Measurements from ENCODE around the gene MAP1S.
A peak's percentile ranks its signal among the peaks of the same experiment; 100 is the strongest.

Gene MAP1S

GRCh38 chr19:17684256-17684655, 35.0 kb upstream of the MAP1S start:
- TF ChIP-seq CTCF (conservative IDR thresholded peaks at IDR 0.05; ENCODE audit: control insufficient read depth, insufficient read depth, low read depth, low read length), result no peak
- no peak for DNase-seq (ENCODE audit: low read depth)
- H3K4me3 ChIP-seq (ENCODE audit: control insufficient read depth, low read depth, low read length), result no peak overlapping the region

DNA sequence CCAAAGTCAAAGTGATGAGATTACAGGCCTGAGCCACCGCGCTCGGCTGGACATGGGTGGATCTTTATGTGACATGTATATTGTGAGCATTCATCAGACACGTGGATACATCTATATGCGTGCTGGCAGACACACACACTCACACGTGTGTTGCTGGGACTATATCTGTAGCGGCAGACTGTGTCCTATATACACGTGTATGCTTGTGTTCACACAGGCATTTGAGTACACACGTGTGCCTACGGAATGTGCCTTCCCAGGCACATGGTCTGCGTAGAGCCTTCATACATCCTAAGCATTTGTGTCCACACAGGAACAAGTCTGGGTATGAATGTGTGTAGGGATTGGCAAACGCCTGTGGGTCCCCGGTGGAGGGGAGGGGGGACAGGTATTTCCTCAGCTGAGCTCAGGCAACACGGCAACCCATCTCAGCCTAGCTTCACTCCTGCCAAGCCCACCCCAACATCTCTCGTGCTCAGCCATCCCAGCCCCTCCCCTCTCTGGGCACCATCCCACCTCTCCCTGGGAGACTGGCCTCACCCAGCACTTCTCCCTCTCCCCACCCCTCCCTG, 33.7 kb upstream of the MAP1S start:
- no peak overlapping the region for H3K4me3 ChIP-seq (ENCODE audit: control insufficient read depth, low read depth, low read length)
- TF ChIP-seq CTCF (conservative IDR thresholded peaks at IDR 0.05; ENCODE audit: control insufficient read depth, insufficient read depth, low read depth, low read length), result no peak
- DNase-seq (ENCODE audit: low read depth), result no peak

GRCh38 chr19:17686023-17686521, 33.2 kb upstream of the MAP1S start:
- TF ChIP-seq CTCF (conservative IDR thresholded peaks at IDR 0.05; ENCODE audit: control insufficient read depth, insufficient read depth, low read depth, low read length), result no peak
- DNase-seq (ENCODE audit: low read depth), result peak; percentile 31
- no peak overlapping the region for H3K4me3 ChIP-seq (ENCODE audit: control insufficient read depth, low read depth, low read length)

GRCh38 chr19:17686592-17687024, 32.7 kb upstream of the MAP1S start:
- DNase-seq (ENCODE audit: low read depth), result no peak
- no peak overlapping the region for H3K4me3 ChIP-seq (ENCODE audit: control insufficient read depth, low read depth, low read length)
- no peak for TF ChIP-seq CTCF (conservative IDR thresholded peaks at IDR 0.05; ENCODE audit: control insufficient read depth, insufficient read depth, low read depth, low read length)

DNA sequence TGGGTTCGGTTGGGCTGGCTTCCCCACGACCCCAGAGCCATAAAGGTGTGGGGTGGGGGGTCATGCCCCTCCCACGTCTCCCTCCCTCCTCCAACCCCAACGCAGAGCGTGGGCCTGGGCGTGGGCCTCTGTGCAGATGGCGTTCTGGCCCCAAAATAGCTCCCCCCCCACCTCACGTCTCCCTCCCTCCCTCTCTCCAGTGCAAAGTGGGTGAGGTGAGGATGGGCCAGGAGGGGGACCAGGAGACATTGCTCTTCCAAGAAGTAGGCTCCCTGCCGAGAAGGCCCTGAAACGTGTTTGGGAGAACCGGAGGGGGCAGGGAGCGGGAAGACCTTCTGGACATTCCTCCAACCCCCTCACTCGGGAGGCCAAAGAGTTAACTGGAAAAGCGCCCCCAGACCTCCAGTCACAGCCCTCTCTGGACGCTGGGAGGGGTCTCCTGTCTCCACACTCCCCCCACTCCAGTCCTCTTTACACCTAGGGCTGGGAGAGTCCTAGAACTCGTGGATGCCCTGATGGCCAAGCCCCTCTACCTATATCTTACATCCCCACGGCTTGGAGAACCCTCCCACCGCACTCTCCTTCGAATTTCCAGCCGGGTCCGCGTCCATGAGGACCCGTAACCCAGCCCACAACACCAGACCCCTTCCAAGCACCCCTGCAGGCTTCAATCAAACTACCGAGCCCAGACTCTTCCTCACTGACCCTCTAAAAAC, 32.0 kb upstream of the MAP1S start:
- TF ChIP-seq CTCF (conservative IDR thresholded peaks at IDR 0.05; ENCODE audit: control insufficient read depth, insufficient read depth, low read depth, low read length), result no peak

GRCh38 chr19:17687857-17688784, 31.2 kb upstream of the MAP1S start, which contains the start of gene UNC13A:
Gene UNC13A (minus strand): TSS chr19:17688354. CDS start chr19:17688199, 155 bp downstream.
- DNase-seq (ENCODE audit: low read depth), result peak; percentile 20
- no peak within 1 kb of the TSS for H3K4me3 ChIP-seq (ENCODE audit: control insufficient read depth, low read depth, low read length)
- no peak for TF ChIP-seq CTCF (conservative IDR thresholded peaks at IDR 0.05; ENCODE audit: control insufficient read depth, insufficient read depth, low read depth, low read length)

More for the DNA sequence above, 32.0 kb upstream of the MAP1S start:
- no peak overlapping the region for H3K4me3 ChIP-seq (ENCODE audit: control insufficient read depth, low read depth, low read length)
- DNase-seq (ENCODE audit: low read depth), result no peak
